Mucosa of descending colon (tissue), 3 donors: Measurements from ENCODE around the gene SRMS. TPM values are rescaled to one million over a fixed set of nuclear protein-coding genes. Genes with fewer than 3 reads are reported as not detected.
A peak's percentile ranks its signal among the peaks of the same experiment; 100 is the strongest.

Source experiments
- ATAC-seq: fragments of 200-7000 bp; cut with Tn5 transposase; one replicate; pipeline ENCODE4 v1.9.1; 2020; ENCODE audit warnings: mild to moderate bottlenecking, moderate library complexity
- DNase-seq, 3 donors: peaks; one replicate each; pipeline ENCODE4 v3.0.0-alpha.2; 2020
- H3K36me3 ChIP-seq: fragments of 200-600 bp; one replicate; pipeline ENCODE4 v1.8.0; 2021; ENCODE audit warnings: low read depth, mild to moderate bottlenecking
- H3K4me1 ChIP-seq: fragments of 200-600 bp; one replicate; pipeline ENCODE4 v1.8.0; 2021; ENCODE audit warnings: low read depth, mild to moderate bottlenecking
- H3K4me3 ChIP-seq: fragments of 200-600 bp; one replicate; pipeline ENCODE4 v1.8.0; 2021; ENCODE audit warnings: mild to moderate bottlenecking
- H3K9me3 ChIP-seq: fragments of 200-600 bp; one replicate; pipeline ENCODE4 v1.8.0; 2021; ENCODE audit warnings: mild to moderate bottlenecking
- intact Hi-C, 2 donors: fragments of 100-400 bp; cut with DNase I in 1 of 2; cut with micrococcal nuclease in 1 of 2; formaldehyde crosslinking; loops; one replicate each; pipeline versions ENCODE4 v1.11.0 to v1.11.1; 2022; cut with DNase I, micrococcal nuclease
- total RNA-seq, 3 donors: library from RNA; stranded (reverse); fragmentation: NEBNext Ultra II Directional in 2 of 3; extraction: Animal tissue kit (Norgen Biotek cat#: 25700) in 2 of 3; gene quantifications; one replicate each; pipeline versions ENCODE4 v1.2.1 to v1.2.4, GENCODE V29; 2021 to 2023
- TF ChIP-seq, protein P1 (sequence below): fragments of 200-600 bp; IDR thresholded peaks from one replicate; pipeline ENCODE4 v1.8.0; 2022; ENCODE audit warnings: antibody characterized with exemption, mild to moderate bottlenecking
- donor health status: DM: no; HTN: no; CAD: no; lungs with moderate emphysema.
- donor health status: DM: no; HTN: no; CAD: no.
- donor health status: DM: no; HTN: yes; CAD: no.

The SRMS gene
- total RNA-seq, 3 donors from 2014 or later, result 0.25 to 0.52 (median 0.27) TPM

DNA sequence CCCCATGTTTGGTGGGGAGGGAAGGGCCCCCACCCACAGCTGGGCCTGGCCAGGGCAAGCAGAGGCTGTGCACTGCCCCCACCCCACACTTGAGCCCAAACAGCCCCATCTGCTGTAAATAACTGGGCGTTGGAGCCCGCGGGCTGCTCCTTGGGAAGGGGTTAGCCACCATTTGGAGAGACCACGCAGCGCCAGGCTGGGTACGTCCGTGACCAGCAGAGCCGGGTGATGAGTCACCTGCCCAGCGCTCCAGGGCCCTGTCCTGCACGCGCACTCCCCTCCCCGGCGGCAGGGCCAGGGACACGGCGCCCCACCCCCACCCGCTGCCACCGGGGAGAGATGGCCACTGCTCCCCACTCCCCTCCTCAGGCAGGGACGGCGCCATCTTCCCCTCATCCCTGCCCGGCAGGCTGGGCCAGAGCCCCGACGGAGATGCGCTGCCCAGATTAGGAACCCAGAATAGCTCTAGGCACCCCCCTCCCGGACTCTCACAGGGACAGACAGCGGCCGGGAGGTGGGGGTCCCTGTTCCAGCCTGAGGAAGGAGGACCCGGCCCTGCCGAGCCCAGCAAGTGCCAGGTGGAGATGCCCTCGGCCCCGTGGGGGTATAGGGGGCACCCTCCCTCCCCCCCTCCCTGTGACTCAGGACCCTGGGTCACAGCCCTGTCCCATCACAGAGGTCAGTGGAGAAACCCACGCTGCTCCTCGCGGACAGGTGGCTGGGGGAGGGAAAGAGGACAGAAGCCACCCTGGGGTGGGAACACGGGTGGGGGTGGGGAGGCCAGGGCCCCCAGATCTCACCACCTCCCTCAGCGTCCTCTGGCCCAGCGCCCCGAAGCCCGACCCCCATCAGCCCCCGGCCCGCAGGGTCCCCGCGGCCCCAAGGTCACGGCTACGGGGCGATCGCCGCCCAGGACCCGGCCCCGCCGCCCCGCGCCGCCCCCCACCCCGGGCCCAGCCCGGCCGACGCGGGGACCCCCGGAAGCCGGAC is 49.3 kb downstream of the SRMS start:
- Histone ChIP-seq H3K9me3 (no peaks in the 10 kb centered on the region), H3K36me3 (no peaks in the 10 kb centered on the region), H3K4me1 (peaks cover 15% of the 10 kb centered on the region), H3K4me3 (no peak overlapping the region)
- peak; percentile 27 for ATAC-seq
- no peak for DNase-seq
- intact Hi-C loops, result no loop called here
- TF ChIP-seq, protein P1, sequence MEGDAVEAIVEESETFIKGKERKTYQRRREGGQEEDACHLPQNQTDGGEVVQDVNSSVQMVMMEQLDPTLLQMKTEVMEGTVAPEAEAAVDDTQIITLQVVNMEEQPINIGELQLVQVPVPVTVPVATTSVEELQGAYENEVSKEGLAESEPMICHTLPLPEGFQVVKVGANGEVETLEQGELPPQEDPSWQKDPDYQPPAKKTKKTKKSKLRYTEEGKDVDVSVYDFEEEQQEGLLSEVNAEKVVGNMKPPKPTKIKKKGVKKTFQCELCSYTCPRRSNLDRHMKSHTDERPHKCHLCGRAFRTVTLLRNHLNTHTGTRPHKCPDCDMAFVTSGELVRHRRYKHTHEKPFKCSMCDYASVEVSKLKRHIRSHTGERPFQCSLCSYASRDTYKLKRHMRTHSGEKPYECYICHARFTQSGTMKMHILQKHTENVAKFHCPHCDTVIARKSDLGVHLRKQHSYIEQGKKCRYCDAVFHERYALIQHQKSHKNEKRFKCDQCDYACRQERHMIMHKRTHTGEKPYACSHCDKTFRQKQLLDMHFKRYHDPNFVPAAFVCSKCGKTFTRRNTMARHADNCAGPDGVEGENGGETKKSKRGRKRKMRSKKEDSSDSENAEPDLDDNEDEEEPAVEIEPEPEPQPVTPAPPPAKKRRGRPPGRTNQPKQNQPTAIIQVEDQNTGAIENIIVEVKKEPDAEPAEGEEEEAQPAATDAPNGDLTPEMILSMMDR, result no peak

DNA sequence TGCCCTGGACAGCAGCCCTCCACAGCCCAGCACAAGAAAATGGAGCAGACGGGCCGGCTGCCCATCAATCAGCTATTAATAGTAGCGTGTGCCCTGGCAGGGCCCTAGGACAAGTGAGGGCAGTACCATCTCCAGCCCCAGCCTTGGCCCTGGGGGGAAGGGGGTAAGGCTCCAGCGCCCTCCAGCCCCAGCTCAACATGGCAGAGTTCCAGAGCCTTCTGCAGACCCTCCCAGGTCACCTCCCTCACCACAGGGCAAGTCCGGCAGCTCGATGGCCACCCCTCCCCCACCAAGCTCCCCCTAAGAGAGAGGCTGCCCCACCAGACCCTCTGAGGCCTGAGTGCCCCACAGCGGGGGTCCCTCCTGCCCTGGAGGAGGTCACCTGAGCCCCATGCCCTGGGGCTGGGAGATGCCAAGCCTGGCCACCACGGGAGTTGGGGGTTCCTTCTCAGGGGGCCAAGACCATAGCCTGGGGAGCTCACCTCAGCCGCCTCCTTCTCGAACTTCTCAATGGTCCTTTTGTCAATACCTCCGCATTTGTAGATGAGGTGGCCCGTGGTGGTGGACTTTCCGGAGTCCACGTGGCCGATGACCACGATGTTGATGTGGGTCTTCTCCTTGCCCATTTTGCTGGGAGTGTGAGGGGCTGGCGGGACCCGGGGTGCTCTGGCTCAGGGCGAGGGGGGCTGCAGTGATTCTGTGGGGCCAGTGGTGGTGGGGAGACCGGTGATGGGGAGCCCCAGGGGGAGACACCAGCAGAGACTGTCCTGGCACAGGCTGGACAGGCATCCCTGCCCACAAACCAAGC is 50.2 kb downstream of the SRMS start:
- no peak for DNase-seq
- no peaks in the 10 kb centered on the region for H3K36me3 ChIP-seq
- H3K9me3 ChIP-seq, result no peaks in the 10 kb centered on the region
- H3K4me1 ChIP-seq, result peaks cover 15% of the 10 kb centered on the region
- no peak for ATAC-seq
- TF ChIP-seq, protein P1, result no peak
- intact Hi-C loops, result no loop called here
- no peak overlapping the region for H3K4me3 ChIP-seq

DNA sequence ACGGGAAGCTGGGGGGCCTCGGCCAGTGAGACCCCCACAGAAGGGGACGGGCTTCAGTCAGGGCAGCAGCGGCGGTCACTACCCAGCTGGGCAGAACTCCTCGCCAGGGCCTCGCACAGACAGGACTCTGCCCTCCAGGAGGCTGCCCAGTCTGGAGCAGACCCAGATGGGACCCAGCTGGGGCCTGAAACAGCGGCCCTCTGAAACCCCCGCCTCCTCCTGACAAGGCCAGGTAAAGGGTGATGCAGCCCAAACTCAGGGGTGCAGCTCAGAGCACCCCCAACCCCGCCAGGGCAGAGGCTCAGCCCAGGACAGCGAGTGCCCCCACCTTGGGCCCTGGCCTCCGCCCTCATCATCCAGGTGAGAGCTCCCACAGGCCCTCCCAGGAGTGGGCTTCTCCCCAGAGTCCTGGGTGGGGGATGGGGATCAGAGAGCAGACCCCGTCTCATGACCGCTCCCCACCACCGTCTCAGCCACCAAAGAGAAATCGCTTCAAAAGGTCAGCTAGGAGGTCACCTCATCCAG is 50.9 kb downstream of the SRMS start:
- intact Hi-C loops, result no loop called here
- Histone ChIP-seq H3K9me3 (no peaks in the 10 kb centered on the region), H3K36me3 (no peaks in the 10 kb centered on the region), H3K4me3 (no peak overlapping the region), H3K4me1 (peaks cover 15% of the 10 kb centered on the region)
- no peak for DNase-seq
- ATAC-seq, result peak; percentile 16
- TF ChIP-seq, protein P1, result no peak

DNA sequence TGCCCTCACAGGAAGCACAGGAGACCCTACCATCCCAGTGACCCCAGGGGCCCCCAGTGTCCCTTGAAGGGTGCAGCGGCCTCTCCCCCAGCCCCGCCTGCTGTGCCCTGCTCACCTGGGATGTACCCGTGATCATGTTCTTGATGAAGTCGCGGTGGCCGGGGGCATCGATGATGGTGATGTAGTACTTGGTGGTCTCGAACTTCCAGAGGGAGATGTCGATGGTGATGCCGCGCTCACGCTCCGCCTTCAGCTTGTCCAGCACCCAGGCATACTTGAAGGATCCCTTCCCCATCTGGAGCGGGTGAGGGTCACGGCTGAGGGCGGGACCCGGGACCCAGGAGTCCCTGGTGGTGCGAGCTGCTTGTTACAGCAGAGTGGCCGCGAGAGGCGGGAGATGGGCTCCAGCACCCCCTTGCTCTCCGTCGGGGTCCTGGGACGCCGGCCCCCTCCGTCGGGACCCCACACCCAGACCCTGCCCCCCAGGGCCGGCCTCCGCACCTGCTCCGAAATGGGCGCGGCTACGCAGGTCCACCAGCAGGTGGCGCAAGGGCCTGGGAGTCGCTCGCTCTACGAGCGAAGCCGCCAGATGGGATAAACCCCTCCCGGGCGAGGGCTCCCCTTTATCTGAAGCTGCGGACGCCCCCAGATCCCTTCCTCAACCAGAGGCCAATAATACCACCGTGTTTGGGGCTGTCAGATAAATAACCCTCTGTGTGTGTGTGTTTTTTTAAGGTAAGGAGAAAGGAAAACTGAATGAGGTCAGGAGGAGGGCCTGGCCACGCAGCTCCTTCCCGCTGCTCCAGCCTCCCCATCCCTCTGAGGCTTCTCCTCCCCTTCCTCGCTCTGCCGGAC is 51.6 kb downstream of the SRMS start:
- peak; percentile 78 for ATAC-seq
- TF ChIP-seq, protein P1, result peak; percentile 88
- no peaks in the 10 kb centered on the region for H3K9me3 ChIP-seq
- intact Hi-C loops, result no loop called here
- H3K36me3 ChIP-seq, result no peaks in the 10 kb centered on the region
- H3K4me3 ChIP-seq, result no peak overlapping the region
- DNase-seq, result peak; percentile 75 to 83 (median 77)
- peaks cover 15% of the 10 kb centered on the region for H3K4me1 ChIP-seq
